GM12874 (cell line): ENCODE results near the gene MAML2.

ENCODE experiments used
- TF ChIP-seq, protein P1 (sequence below): IDR thresholded peaks from 2 replicates; pipeline ENCODE4 v1.5.1; 2011; ENCODE audit warnings: low read depth, mild to moderate bottlenecking, control low read depth, low read length, moderate library complexity; ENCODE audit not compliant: insufficient read depth

Gene MAML2

GRCh38 chr11:96290631-96291030 is 52.4 kb downstream of the MAML2 start:
- TF ChIP-seq, protein P1, sequence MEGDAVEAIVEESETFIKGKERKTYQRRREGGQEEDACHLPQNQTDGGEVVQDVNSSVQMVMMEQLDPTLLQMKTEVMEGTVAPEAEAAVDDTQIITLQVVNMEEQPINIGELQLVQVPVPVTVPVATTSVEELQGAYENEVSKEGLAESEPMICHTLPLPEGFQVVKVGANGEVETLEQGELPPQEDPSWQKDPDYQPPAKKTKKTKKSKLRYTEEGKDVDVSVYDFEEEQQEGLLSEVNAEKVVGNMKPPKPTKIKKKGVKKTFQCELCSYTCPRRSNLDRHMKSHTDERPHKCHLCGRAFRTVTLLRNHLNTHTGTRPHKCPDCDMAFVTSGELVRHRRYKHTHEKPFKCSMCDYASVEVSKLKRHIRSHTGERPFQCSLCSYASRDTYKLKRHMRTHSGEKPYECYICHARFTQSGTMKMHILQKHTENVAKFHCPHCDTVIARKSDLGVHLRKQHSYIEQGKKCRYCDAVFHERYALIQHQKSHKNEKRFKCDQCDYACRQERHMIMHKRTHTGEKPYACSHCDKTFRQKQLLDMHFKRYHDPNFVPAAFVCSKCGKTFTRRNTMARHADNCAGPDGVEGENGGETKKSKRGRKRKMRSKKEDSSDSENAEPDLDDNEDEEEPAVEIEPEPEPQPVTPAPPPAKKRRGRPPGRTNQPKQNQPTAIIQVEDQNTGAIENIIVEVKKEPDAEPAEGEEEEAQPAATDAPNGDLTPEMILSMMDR, result no peak

DNA sequence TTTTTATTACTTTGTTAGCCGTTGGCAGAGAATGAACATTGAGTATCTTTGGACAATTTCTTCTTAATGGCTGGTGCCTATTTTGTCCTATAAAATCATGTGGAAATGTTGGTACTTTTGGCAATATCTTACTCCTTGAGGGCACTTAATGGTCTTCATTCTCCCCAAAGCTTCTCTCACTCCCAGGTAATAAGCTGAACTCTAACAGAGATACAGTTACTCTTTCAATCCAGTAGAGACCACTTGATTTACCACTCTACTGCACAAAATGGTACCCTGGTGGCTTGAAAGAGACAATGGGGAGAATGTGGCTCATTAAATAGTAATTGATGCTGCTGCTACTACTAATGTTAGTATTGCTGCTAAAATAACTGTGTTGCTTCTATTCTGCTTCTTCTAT is 53.0 kb downstream of the MAML2 start:
- TF ChIP-seq, protein P1, result no peak

DNA sequence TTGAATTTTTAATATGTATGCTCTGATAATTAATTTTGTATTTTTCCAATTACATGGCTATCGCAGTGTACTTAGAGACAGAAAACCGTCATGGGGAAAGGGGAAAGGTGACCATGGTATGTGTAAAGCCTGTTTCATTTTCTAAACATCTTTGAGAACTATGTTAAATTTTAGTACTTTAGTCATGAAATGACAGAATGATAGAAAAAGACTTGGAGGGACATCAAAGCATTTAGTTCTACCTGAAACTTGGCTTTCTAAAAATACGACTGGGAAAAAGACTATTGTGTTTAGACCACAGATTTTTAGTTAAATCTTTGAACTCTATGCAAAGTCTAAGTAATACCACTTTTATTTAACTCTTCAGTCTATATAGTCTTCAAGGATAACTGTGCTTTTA is 54.1 kb downstream of the MAML2 start:
- TF ChIP-seq, protein P1, result no peak

DNA sequence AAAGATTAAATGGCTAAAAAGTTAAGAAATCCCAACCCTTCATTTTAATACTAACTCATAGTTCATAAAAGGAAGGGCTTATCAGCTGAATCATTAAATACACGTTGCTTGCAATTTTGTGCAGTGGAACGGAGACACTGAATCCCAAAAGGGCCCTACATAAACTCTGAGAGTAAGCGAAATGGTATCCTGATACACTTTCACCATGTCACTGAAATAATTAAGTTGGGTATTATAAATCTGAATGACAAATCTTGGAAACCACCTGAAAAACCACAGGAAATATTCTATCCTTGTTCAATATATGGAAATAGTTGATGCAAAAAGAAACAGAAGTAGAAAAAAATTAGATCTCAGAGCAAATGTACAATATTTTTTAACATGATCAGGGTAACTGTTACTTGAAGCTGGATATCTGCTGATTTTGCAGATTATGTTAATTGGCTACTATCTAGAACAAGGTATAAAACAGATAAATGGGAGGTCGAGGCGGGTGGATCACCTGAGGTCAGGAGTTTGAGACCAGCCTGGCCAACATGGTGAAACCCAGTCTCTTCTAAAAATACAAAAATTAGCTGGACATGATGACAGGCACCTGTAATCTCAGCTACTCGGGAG is 55.1 kb downstream of the MAML2 start:
- TF ChIP-seq, protein P1, result no peak

GRCh38 chr11:96284917-96285316 is 58.1 kb downstream of the MAML2 start:
- TF ChIP-seq, protein P1, result no peak

DNA sequence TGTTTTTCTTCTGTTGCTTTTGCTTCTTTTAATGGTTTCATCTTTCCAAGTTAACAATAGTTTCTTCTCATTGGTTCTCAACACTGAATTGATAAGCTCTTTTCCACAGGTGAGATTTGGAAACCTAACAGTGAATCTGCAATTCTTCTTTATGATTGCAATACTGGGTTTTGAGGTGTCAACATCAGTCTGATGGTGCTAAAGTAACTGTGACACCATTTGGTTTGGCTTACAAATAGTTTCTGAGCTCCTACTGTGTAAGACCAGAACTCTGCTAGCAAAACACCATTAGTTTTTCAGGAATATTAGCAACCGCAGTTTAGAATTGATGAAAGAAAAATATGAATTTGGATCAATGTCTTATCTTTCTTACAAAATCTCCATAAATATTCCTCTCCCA is 58.6 kb downstream of the MAML2 start:
- TF ChIP-seq, protein P1, result no peak

DNA sequence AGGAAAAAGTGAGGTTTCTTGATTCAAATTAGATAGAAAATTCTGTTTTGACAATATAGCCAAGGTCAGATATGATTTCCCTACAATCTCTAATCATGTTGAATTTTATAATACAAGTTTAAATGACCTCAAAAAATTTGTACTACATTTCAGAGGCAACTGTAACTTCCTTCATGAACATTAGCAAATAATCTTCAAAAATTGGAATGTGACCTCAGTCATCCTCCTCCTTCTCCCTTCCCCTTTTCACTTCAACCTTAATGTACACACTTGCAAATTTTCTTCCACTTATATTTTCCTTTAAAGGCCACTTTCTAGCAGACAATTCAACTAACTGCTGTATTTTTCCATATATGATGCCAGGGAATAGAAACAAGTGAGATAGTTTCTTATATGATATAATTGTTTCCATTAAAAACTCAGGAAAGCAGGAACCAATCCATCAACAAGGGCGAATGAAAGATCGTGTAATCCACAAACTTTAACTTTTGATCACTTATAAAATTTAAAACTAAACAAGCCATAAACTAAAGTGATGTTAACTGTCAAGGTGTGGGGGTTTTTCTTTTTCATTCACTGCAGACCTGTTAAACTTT is 60.3 kb downstream of the MAML2 start:
- TF ChIP-seq, protein P1, result no peak
